Measurements from ENCODE around the gene SLC7A4. TPM values are rescaled to one million over a fixed set of nuclear protein-coding genes. Genes with fewer than 3 reads are reported as not detected.

The SLC7A4 gene
- total and polyA plus RNA-seq, 2 donors = 0.42 to 1.2 TPM

DNA sequence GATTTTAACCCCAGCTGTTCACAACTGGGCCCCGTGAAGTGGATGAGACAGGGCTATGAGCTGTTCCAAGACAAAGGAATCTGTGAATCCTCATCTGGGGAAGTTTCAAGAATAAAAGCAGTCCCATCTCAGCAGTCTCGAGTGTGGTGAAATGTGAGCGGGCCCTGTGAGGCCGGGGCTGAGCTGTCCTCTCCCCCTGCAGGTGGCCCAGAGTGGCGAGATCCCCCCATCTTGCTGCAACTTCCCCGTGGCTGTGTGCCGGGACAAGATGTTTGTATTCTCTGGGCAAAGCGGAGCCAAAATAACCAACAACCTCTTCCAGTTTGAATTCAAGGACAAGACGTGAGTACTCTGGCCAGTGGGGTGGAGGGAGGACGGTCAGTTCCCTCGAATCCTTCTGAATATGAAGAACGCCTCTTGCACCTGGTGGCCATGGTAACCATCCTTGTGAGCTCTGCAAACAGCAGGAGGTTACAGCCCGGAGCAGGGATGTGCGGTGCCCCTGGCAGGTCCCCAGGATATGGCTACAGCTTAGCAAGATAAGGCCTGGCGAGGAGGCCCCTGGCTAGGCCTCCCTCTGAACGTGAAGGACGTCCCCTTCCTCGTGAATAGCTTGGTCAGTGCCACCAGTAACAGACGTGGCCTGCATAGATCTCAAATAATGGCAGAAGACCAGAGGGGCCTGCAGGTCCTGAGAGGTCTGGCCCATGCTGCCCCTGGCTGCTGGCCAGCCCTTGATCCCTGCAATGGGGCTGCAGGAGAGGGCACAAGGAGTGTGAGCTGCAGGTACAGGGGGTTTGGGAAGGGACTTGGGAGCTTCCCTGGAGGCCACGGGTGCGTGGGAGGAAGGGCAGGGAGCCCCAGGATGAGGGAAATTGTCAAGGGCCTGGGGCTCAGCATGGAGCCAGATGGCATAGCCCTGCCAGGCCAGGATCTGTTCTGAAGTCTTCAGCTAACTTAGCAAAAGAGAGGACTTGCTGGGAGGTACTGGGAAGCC lies 41.9 kb downstream of the SLC7A4 start:
- no peaks in the 10 kb centered on the region for H3K4me1 ChIP-seq (ENCODE audit: insufficient read depth)
- H3K4me3 ChIP-seq (ENCODE audit: low read depth, low read length) = no peak overlapping the region
- no peaks in the 10 kb centered on the region for H3K36me3 ChIP-seq (ENCODE audit: insufficient read depth)
- WGBS = 78% methylated on average over 21 of the region's 21 CpGs
- no peak for DNase-seq (ENCODE audit: extremely low spot score)
- no peak overlapping the region for H3K27ac ChIP-seq (ENCODE audit: low read depth)

DNA sequence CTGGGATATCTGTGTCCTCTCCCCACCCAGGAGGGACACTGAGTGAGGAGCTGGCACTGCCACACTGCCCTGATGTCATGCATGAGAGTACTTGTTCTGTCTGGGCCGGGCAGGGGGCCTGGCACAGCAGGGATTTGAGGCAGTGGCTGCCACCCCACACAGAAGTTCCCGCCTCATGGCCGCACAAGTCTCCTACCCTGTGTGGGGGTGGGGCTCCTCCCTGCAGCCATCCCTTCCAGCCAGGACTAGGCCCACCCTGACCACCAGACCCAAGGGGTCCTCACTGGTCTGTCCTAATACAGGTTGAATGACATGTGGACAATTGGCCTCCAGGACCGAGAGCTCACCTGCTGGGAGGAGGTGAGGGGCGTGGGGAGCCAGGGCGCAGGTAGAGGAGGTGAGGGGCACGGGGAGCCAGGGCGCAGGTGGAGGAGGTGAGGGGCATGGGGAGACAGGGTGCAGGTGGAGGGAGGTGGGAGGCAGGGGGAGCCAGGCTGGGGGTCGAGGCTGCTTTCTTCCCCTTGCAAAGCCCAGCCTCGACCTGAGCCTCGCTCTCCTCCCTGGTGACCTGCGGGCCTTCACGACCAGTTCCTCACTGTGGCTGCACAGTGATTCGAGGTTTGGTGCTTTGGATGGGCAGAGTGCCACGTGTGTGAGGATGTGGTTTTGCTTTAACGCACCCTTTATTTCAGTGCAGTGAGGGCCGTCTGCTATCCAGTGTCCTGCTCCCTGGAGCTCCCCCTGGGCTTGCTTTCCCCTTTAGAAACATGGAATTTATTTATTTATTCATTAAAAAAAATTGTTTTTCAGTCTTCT lies 42.8 kb downstream of the SLC7A4 start:
- no peak for DNase-seq (ENCODE audit: extremely low spot score)
- Histone ChIP-seq H3K36me3 (ENCODE audit: insufficient read depth) (no peaks in the 10 kb centered on the region), H3K27ac (ENCODE audit: low read depth) (no peak overlapping the region), H3K4me1 (ENCODE audit: insufficient read depth) (no peaks in the 10 kb centered on the region), H3K4me3 (ENCODE audit: low read depth, low read length) (no peak overlapping the region)
- WGBS = 66% methylated on average over 17 of the region's 17 CpGs

DNA sequence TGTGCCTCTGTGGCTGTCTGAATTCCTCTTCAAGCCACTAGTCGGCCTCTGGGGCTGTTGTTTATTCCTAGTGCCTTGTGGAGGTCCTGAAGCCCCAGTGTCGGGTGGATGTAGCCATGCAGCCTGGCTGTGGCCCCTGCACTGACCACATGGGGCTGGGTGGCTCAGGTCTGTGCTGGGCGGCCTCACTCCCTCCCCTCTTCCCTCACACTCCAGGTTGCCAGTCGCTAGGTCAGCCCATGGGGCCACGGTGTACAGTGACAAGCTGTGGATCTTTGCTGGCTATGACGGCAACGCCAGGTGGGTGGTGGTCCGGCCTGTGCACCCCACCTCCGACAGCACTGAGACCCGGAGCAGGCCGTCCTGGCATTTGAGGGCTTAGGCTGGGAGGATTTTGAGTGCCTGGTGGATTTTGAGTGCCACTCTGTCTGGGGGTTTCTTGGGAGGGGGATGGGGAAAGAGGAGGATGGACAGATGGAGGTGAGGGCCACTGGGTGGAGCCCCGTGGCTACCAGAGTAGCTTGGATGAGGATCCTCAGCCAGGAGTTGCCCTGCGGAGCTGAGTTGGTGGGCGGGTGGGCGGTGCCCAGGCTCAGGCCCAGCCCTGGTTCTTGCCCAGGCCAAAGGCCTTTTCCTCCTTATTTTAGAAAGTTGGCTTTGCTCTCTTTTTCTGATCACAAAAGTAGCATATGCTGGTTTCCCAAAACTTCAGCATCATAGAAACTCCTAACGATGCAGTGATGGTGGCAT lies 43.6 kb downstream of the SLC7A4 start:
- no peaks in the 10 kb centered on the region for H3K36me3 ChIP-seq (ENCODE audit: insufficient read depth)
- 87% methylated on average over 16 of the region's 16 CpGs for WGBS
- H3K27ac ChIP-seq (ENCODE audit: low read depth) = no peak overlapping the region
- DNase-seq (ENCODE audit: extremely low spot score) = no peak
- H3K4me3 ChIP-seq (ENCODE audit: low read depth, low read length) = no peak overlapping the region
- H3K4me1 ChIP-seq (ENCODE audit: insufficient read depth) = no peaks in the 10 kb centered on the region

DNA sequence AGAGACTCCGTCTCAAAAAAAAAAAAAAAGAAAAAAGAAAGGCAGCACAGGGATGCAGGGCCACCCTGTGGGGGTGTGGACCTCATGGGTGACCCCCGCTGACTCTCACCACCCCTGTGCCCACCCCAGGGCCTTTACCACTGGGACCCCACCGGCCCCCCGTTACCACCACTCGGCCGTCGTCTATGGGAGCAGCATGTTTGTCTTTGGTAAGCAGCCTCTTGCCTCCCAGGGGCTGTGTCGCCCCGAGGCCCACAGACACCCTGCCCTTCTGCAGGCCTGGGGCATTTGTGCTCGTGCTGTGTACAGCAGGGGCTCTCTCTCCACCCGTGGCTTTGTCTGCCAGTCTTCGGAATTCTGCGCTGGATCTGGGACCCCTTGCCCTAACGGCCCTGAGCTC lies 45.0 kb downstream of the SLC7A4 start:
- Histone ChIP-seq H3K36me3 (ENCODE audit: insufficient read depth) (no peaks in the 10 kb centered on the region), H3K4me1 (ENCODE audit: insufficient read depth) (no peaks in the 10 kb centered on the region), H3K4me3 (ENCODE audit: low read depth, low read length) (no peak overlapping the region), H3K27ac (ENCODE audit: low read depth) (no peak overlapping the region)
- WGBS = 89% methylated on average over 14 of the region's 14 CpGs
- no peak for DNase-seq (ENCODE audit: extremely low spot score)

DNA sequence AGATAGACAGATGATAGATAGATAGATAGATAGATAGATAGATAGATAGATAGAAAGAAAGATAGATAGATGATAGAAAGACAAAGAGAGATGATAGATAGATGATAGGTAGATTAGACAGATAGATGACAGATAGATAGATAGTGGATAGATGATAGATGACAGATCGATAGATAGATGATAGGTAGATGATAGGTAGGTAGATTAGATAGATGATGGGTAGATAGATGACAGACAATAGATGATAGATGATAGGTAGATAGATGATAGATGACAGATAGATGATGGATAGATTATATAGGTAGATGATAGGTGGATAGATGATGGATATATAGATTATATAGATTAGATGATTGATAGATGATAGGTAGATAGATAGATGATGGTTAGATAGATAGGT lies 46.0 kb downstream of the SLC7A4 start:
- H3K27ac ChIP-seq (ENCODE audit: low read depth) = no peak overlapping the region
- H3K4me1 ChIP-seq (ENCODE audit: insufficient read depth) = no peaks in the 10 kb centered on the region
- 97% methylated on average over 1 of the region's 1 CpG for WGBS
- no peaks in the 10 kb centered on the region for H3K36me3 ChIP-seq (ENCODE audit: insufficient read depth)
- no peak overlapping the region for H3K4me3 ChIP-seq (ENCODE audit: low read depth, low read length)
- DNase-seq (ENCODE audit: extremely low spot score) = no peak

DNA sequence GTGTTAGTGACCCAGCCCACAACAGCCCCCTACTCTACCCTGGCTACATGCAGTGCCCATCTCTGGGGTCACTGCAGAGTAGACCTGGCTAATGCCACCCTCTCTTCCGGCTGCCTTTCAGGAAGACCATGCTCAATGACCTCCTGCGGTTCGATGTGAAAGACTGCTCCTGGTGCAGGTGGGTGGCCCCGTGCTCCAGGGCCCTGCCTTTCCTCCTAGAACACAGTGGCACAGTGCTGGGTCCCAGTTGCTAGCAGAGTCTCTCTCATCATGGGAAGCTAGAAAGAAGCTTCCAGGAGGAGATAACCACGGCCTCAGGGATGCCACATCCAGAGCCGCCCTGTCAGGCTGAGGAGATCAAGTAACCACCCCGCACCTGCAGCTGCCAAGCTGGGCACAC lies 46.6 kb downstream of the SLC7A4 start:
- no peaks in the 10 kb centered on the region for H3K4me1 ChIP-seq (ENCODE audit: insufficient read depth)
- no peaks in the 10 kb centered on the region for H3K36me3 ChIP-seq (ENCODE audit: insufficient read depth)
- 97% methylated on average over 7 of the region's 7 CpGs for WGBS
- no peak for DNase-seq (ENCODE audit: extremely low spot score)
- H3K27ac ChIP-seq (ENCODE audit: low read depth) = no peak overlapping the region
- no peak overlapping the region for H3K4me3 ChIP-seq (ENCODE audit: low read depth, low read length)

DNA sequence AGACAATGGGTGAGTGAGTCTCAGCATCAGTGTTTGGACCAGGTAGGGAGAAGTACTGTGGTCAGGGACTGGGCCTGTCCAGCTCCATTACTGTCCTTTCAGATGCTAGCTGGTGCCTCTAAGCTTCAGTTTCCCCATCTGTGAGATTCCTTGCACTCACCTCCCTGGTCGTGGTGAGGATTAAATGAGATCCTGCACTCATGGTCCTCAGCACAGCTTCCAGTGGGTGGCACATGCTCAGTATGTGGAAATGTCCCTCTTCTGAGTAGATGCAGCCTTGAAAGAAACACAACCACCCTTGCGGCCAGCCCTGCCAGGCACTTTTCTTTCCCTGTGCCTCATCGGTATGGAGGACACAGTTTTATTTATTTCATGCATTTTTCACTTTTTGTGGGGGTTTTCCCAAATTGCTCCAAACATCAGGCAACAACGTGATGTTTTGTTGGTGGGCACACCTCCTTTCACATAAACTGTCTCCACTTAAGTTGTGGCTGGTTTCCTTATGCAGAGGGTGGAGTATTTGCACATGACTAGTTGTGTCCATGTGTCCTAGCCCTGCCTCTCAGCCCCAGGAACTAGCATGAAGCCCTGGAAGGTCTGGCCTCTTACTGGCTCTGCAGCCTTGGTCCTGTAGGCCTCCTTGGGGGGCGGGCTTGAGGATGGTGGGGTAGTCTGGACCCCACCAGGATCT lies 49.1 kb downstream of the SLC7A4 start:
- DNase-seq (ENCODE audit: extremely low spot score) = no peak
- Histone ChIP-seq H3K4me1 (ENCODE audit: insufficient read depth) (no peaks in the 10 kb centered on the region), H3K27ac (ENCODE audit: low read depth) (no peak overlapping the region), H3K4me3 (ENCODE audit: low read depth, low read length) (no peak overlapping the region), H3K36me3 (ENCODE audit: insufficient read depth) (no peaks in the 10 kb centered on the region)
- WGBS = 72% methylated on average over 5 of the region's 5 CpGs

DNA sequence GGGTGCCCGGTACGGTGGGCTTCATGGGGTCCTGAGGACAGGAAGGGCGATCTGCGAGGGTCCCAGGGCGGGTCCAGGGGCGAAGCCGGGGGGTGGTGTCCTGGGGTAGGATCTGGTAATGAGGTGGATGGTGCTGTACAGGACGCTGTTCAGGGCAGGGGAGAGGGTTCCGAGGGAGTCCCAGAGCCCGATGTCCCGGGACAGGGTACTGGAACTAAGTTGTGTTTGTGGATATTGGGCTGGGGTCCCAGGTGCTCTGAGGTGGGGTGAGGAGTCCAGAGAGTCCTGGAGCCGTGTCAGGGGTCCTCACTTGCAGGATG lies 49.8 kb downstream of the SLC7A4 start:
- H3K27ac ChIP-seq (ENCODE audit: low read depth) = no peak overlapping the region
- peak overlapping the region; percentile 86 for H3K4me3 ChIP-seq (ENCODE audit: low read depth, low read length)
- no peaks in the 10 kb centered on the region for H3K36me3 ChIP-seq (ENCODE audit: insufficient read depth)
- WGBS = 2% methylated on average over 12 of the region's 12 CpGs
- no peak for DNase-seq (ENCODE audit: extremely low spot score)
- no peaks in the 10 kb centered on the region for H3K4me1 ChIP-seq (ENCODE audit: insufficient read depth)

DNA sequence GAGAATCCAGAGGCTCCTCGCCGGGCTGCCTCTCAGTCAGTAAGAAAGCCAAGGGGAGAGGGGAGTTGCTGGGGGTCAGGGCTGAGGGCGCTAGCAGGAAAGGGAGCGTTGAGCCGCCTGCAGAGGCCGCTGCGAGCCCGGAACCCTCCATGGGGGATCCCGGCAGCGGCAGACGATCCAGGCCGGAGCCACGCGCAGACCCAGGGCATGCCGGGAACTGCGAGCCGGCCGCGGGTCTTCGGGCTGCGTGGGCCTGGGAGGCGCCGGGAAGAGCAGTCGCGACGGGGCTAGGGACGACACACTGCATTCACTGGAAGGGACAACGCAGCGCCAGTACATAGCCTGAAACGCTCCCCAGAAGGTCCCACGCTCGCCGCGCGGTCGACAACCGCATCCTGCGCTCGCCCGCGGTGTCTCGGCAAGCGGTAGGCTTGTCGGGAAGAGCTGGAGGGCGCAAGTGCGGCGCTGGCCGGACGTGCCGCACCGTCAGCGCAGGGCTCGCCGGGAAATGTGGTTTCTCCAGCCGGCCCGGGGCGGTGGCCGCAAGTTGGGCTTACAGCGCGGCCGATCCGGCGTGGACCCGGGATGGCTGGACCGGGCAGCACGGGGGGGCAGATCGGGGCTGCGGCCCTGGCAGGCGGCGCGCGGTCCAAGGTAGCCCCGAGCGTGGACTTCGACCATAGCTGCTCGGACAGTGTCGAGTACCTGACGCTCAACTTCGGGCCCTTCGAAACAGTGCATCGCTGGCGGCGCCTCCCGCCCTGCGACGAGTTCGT lies 50.4 kb downstream of the SLC7A4 start, which contains the start of gene LZTR1:
Gene LZTR1 (plus strand): TSS at position 511 of the 776 bp plus-strand sequence. CDS start 75 bp downstream, at position 586.
- no peaks in the 10 kb centered on the region for H3K4me1 ChIP-seq (ENCODE audit: insufficient read depth)
- H3K27ac ChIP-seq (ENCODE audit: low read depth) = peak within 1 kb of the TSS; percentile 89
- under 1% methylated on average over 87 of the region's 87 CpGs for WGBS
- H3K4me3 ChIP-seq (ENCODE audit: low read depth, low read length) = peak within 1 kb of the TSS; percentile 86
- DNase-seq (ENCODE audit: extremely low spot score) = peak; percentile 37
- no peaks in the 10 kb centered on the region for H3K36me3 ChIP-seq (ENCODE audit: insufficient read depth)

DNA sequence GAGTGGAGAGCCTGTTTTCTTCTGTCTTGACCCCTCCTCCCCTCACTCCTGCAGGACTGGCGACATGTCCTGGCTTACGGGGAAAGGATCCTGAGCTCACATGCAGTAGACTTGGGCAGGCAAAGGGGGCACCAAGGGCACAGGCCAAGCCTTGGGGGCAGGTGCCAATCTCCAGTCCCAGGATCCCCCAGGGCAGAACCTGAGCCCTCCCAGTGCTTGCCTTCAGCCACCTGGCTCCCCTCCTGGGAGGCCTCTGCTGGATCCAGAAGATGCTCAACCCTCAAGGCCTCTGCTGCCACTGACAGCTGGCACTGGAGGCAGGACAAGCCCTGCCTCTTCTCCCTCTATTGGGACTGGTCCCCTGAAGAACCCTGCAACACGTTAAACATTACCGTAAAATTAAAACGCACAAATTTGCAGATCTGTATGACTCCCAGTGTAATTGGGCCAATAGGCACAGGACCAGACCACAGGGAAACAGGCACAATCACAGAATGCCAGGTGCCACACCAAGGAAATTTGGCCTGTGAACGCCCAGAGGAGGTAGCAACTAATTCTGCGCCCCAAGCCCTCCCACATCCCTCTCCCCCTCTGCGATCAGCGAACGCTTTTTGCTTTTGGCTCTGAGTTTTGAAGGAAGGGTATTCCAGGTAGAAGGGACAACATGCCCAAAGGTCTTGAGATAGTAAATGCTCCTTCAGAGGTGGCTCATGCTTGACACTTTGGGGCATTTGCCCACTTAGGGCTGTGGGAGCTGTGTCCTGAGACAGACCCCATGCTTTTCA lies 51.2 kb downstream of the SLC7A4 start:
- H3K4me1 ChIP-seq (ENCODE audit: insufficient read depth) = no peaks in the 10 kb centered on the region
- peak overlapping the region; percentile 89 for H3K27ac ChIP-seq (ENCODE audit: low read depth)
- 63% methylated on average over 10 of the region's 10 CpGs for WGBS
- no peaks in the 10 kb centered on the region for H3K36me3 ChIP-seq (ENCODE audit: insufficient read depth)
- peak overlapping the region; percentile 86 for H3K4me3 ChIP-seq (ENCODE audit: low read depth, low read length)
- no peak for DNase-seq (ENCODE audit: extremely low spot score)

DNA sequence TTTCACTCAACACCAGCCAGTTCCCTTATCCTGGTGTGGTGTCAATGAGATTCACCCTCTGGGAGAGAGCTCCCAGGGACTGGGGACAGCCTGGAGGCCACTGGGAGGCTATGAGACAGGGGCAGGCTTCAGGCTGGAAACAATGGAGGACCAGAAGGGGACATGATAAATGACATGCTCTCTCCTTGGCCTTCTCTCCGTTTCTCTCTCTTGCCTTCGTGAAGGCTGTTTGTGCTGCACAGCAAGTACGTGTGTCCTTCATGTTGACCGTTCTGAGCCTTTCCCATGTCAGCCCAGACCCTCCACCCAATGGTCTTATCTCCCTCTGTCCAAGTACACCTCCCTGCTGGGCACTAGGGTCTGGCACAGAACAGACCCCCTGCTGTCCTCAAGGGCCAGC lies 51.8 kb downstream of the SLC7A4 start:
- Histone ChIP-seq H3K36me3 (ENCODE audit: insufficient read depth) (no peaks in the 10 kb centered on the region), H3K4me3 (ENCODE audit: low read depth, low read length) (no peak overlapping the region), H3K4me1 (ENCODE audit: insufficient read depth) (no peaks in the 10 kb centered on the region), H3K27ac (ENCODE audit: low read depth) (no peak overlapping the region)
- WGBS = 78% methylated on average over 4 of the region's 4 CpGs
- DNase-seq (ENCODE audit: extremely low spot score) = no peak

DNA sequence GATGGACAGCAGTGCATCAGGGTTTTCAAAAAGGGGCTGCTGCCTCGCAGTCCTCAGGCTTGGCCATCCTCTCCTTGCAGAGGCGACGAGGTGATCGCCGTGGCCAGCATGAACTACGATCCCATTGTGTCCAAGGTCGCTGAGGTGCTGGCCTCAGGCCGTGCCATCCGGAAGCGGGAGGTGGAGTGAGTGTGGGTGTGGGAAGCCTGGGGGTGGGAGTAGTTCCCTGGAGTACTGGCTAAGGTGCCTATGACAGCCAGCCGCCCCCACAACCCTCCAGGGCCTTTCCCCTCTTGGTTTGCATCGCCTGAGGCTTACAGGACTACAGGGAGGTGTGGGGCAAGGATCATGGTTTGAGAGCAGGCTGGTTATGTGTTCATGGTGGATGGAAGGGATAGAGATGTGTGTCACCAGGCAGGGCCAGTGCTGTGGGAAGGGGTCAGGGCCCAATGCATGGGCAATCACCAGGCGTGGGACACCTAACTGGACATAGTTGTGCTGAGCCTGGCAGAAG lies 52.4 kb downstream of the SLC7A4 start:
- Histone ChIP-seq H3K36me3 (ENCODE audit: insufficient read depth) (no peaks in the 10 kb centered on the region), H3K4me3 (ENCODE audit: low read depth, low read length) (no peak overlapping the region), H3K27ac (ENCODE audit: low read depth) (no peak overlapping the region), H3K4me1 (ENCODE audit: insufficient read depth) (no peaks in the 10 kb centered on the region)
- DNase-seq (ENCODE audit: extremely low spot score) = no peak
- 43% methylated on average over 13 of the region's 13 CpGs for WGBS
